GM12873 (cell line): ENCODE measurements around the gene BCL11B.

Experiments used
- CTCF ChIP-seq: IDR thresholded peaks from 2 replicates; pipeline ENCODE4 v1.5.1; 2012; ENCODE audit warnings: low read depth, mild to moderate bottlenecking, moderate library complexity, low read length, control low read depth; ENCODE audit not compliant: insufficient read depth; ENCODE audit errors: missing control alignments

BCL11B gene

GRCh38 chr14:99233222-99234035 lies 38.6 kb downstream of the BCL11B start:
- TF ChIP-seq CTCF, result no peak

GRCh38 chr14:99232714-99233214 lies 39.2 kb downstream of the BCL11B start:
- no peak for TF ChIP-seq CTCF

- no peak for TF ChIP-seq CTCF
These were observed 39.9 kb downstream of the BCL11B start for GRCh38 chr14:99231850-99232713.

GRCh38 chr14:99231161-99231849 lies 40.7 kb downstream of the BCL11B start:
- TF ChIP-seq CTCF, result no peak

GRCh38 chr14:99230208-99231151 lies 41.5 kb downstream of the BCL11B start:
- TF ChIP-seq CTCF, result no peak

GRCh38 chr14:99229654-99230207 lies 42.3 kb downstream of the BCL11B start:
- no peak for TF ChIP-seq CTCF
